A673 (cell line): Measurements from ENCODE around the gene TPO.
"Not testable (repeated sequence)": the region's sequence is repeated elsewhere in the genome, so short reads cannot be mapped to it uniquely, and the experiment has no call there.

ENCODE experiments used
- EZH2 ChIP-seq: fragments of 200-600 bp; sonication (generic); IDR thresholded peaks from 2 replicates; pipeline ENCODE4 v1.6.1; 2017; ENCODE audit warnings: borderline replicate concordance, low read depth, mild to moderate bottlenecking, mixed read lengths, antibody characterized with exemption, low read length; ENCODE audit not compliant: poor library complexity, severe bottlenecking
- TF ChIP-seq, protein P1 (sequence below): fragments of 300-800, 200-600 bp; sonication (generic); conservative IDR thresholded peaks from 2 replicates; pipeline ENCODE4 v1.5.1; 2017; ENCODE audit warnings: low read depth, mild to moderate bottlenecking, antibody characterized with exemption, low read length, moderate library complexity, mixed read lengths

DNA sequence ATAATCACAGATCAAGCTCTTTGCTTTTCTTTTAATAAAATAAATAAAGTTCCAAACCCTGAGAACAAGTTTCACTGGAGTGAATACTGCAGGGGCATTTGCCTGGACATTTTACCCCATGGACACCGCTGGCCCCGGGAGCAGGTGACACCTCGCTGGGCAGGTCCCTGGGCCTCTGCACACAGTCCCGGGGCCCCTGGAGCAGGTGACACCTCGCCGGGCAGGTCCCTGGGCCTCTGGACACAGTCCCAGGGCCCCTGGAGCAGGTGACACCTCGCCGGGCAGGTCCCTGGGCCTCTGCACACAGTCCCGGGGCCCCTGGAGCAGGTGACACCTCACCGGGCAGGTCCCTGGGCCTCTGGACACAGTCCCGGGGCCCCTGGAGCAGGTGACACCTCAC, 1.6 kb downstream of the TPO start:
- TF ChIP-seq, protein P1, sequence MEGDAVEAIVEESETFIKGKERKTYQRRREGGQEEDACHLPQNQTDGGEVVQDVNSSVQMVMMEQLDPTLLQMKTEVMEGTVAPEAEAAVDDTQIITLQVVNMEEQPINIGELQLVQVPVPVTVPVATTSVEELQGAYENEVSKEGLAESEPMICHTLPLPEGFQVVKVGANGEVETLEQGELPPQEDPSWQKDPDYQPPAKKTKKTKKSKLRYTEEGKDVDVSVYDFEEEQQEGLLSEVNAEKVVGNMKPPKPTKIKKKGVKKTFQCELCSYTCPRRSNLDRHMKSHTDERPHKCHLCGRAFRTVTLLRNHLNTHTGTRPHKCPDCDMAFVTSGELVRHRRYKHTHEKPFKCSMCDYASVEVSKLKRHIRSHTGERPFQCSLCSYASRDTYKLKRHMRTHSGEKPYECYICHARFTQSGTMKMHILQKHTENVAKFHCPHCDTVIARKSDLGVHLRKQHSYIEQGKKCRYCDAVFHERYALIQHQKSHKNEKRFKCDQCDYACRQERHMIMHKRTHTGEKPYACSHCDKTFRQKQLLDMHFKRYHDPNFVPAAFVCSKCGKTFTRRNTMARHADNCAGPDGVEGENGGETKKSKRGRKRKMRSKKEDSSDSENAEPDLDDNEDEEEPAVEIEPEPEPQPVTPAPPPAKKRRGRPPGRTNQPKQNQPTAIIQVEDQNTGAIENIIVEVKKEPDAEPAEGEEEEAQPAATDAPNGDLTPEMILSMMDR = not testable (repeated sequence)
- TF ChIP-seq EZH2 = not testable (repeated sequence)
